ENCODE results near the gene EBF4. TPM values are rescaled to one million over a fixed set of nuclear protein-coding genes. Genes with fewer than 3 reads are reported as not detected.

The EBF4 gene
- total RNA-seq, 4 donors from 2014 or later, result 3.7 to 101 (median 5.4) TPM

GRCh38 chr20:2753461-2754040 lies 61.0 kb downstream of the EBF4 start:
- in situ Hi-C loops (cut with MboI; ENCODE audit: low pct_ligation_motif_present in 1 of 4, low pct_unique_long_range_greater_than_20kb in 1 of 4, low sequenced_read_pairs in 3 of 4) (no loop called here), intact Hi-C loops (cut with DNase I; ENCODE audit: low total_unique reads) (no loop called here)
- DNase-seq, result no peak
- Histone ChIP-seq H3K9me3 (no peaks in the 10 kb centered on the region), H3K4me1 (peaks cover 15 to 30% (median 29%) of the 10 kb centered on the region in 4 donors), H3K27ac (no peak overlapping the region), H3K36me3 (no peaks in the 10 kb centered on the region), H3K4me3 (no peak overlapping the region), H3K27me3 (peaks cover 12% of the 10 kb centered on the region)
- WGBS, 2 donors (ENCODE audit: low coverage in 1 of 2), result 84% methylated on average over 6 of the region's 6 CpGs; no CpG with 5 or more reads in 1 of the 2 donors
- TF ChIP-seq POLR2AphosphoS5 (IDR thresholded peaks at IDR 0.05) (no peak), POLR2A (IDR thresholded peaks at IDR 0.05) (no peak), CTCF (IDR thresholded peaks at IDR 0.05) (no peak), EP300 (IDR thresholded peaks at IDR 0.05; ENCODE audit: low read depth) (no peak)

- no peak overlapping the region for H3K27ac ChIP-seq
- no peak overlapping the region for H3K4me3 ChIP-seq
- in situ Hi-C loops (cut with MboI; ENCODE audit: low pct_ligation_motif_present in 1 of 4, low pct_unique_long_range_greater_than_20kb in 1 of 4, low sequenced_read_pairs in 3 of 4), result no loop called here
- no peak for TF ChIP-seq POLR2A (IDR thresholded peaks at IDR 0.05)
- no peak for TF ChIP-seq CTCF (IDR thresholded peaks at IDR 0.05)
- TF ChIP-seq POLR2AphosphoS5 (IDR thresholded peaks at IDR 0.05), result no peak
- no peak for TF ChIP-seq EP300 (IDR thresholded peaks at IDR 0.05; ENCODE audit: low read depth)
- peaks cover 15 to 30% (median 29%) of the 10 kb centered on the region in 4 donors for H3K4me1 ChIP-seq
- intact Hi-C loops (cut with DNase I; ENCODE audit: low total_unique reads), result no loop called here
- H3K9me3 ChIP-seq, result no peaks in the 10 kb centered on the region
- peaks cover 12% of the 10 kb centered on the region for H3K27me3 ChIP-seq
- H3K36me3 ChIP-seq, result no peaks in the 10 kb centered on the region
- WGBS, 2 donors (ENCODE audit: low coverage in 1 of 2), result 81% methylated on average over 2 of the region's 2 CpGs; no CpG with 5 or more reads in 1 of the 2 donors
- DNase-seq, result no peak
Measured at GRCh38 chr20:2754424-2754823, 61.8 kb downstream of the EBF4 start.

GRCh38 chr20:2755451-2756055 lies 63.0 kb downstream of the EBF4 start:
- TF ChIP-seq CTCF (IDR thresholded peaks at IDR 0.05), result no peak
- TF ChIP-seq POLR2A (IDR thresholded peaks at IDR 0.05), result no peak
- no peak for TF ChIP-seq POLR2AphosphoS5 (IDR thresholded peaks at IDR 0.05)
- TF ChIP-seq EP300 (IDR thresholded peaks at IDR 0.05; ENCODE audit: low read depth), result no peak
- H3K27me3 ChIP-seq, result peaks cover 12% of the 10 kb centered on the region
- in situ Hi-C loops (cut with MboI; ENCODE audit: low pct_ligation_motif_present in 1 of 4, low pct_unique_long_range_greater_than_20kb in 1 of 4, low sequenced_read_pairs in 3 of 4) (no loop called here), intact Hi-C loops (cut with DNase I; ENCODE audit: low total_unique reads) (no loop called here)
- WGBS, 2 donors (ENCODE audit: low coverage in 1 of 2), result 80% methylated on average over 18 of the region's 18 CpGs; no CpG with 5 or more reads in 1 of the 2 donors
- no peaks in the 10 kb centered on the region for H3K9me3 ChIP-seq
- no peak overlapping the region for H3K27ac ChIP-seq
- peaks cover 15 to 25% (median 22%) of the 10 kb centered on the region in 4 donors for H3K4me1 ChIP-seq
- H3K36me3 ChIP-seq, result no peaks in the 10 kb centered on the region
- DNase-seq, result no peak
- no peak overlapping the region for H3K4me3 ChIP-seq

- H3K4me1 ChIP-seq, result peaks cover 13 to 20% (median 17%) of the 10 kb centered on the region in 4 donors
- intact Hi-C loops (cut with DNase I; ENCODE audit: low total_unique reads), result no loop called here
Measured at GRCh38 chr20:2756056-2756611, 63.6 kb downstream of the EBF4 start.

More at GRCh38 chr20:2756056-2756611, 63.6 kb downstream of the EBF4 start:
- Histone ChIP-seq H3K36me3 (no peaks in the 10 kb centered on the region), H3K4me3 (no peak overlapping the region), H3K27me3 (peaks cover 12% of the 10 kb centered on the region), H3K27ac (no peak overlapping the region), H3K9me3 (no peaks in the 10 kb centered on the region)
- TF ChIP-seq POLR2AphosphoS5 (IDR thresholded peaks at IDR 0.05) (no peak), CTCF (IDR thresholded peaks at IDR 0.05) (peak in 4 of 5 experiments; percentile 7 to 40 (median 34))
- in situ Hi-C loops (cut with MboI; ENCODE audit: low pct_ligation_motif_present in 1 of 4, low pct_unique_long_range_greater_than_20kb in 1 of 4, low sequenced_read_pairs in 3 of 4), result no loop called here
- DNase-seq, result no peak
- WGBS, 2 donors (ENCODE audit: low coverage in 1 of 2), result 60 to 64% methylated on average over 1 to 5 of the region's 5 CpGs
